DMS153 treated with DMSO at 0.1 percent for 48 hours (cell line): ENCODE results near the gene CADPS.

Source experiments
- DNase-seq: peaks from one replicate; lab custom pipeline; 2025; ENCODE audit not compliant: unreplicated experiment; lab: John Stamatoyannopoulos, UW

Gene CADPS

GRCh38 chr3:62562596-62562995, 312.6 kb downstream of the CADPS start:
- no peak for DNase-seq

GRCh38 chr3:62562017-62562416, 313.2 kb downstream of the CADPS start:
- DNase-seq, result no peak

- DNase-seq, result no peak
Observed at GRCh38 chr3:62559831-62560445, 315.3 kb downstream of the CADPS start.

- no peak for DNase-seq
Observed at GRCh38 chr3:62558549-62559112, 316.6 kb downstream of the CADPS start.

GRCh38 chr3:62557983-62558382, 317.2 kb downstream of the CADPS start:
- DNase-seq, result no peak

- no peak for DNase-seq
Observed at GRCh38 chr3:62557450-62557849, 317.8 kb downstream of the CADPS start.

- no peak for DNase-seq
Observed at GRCh38 chr3:62556121-62556815, 318.9 kb downstream of the CADPS start.

GRCh38 chr3:62554264-62554799, 320.9 kb downstream of the CADPS start:
- no peak for DNase-seq

GRCh38 chr3:62553811-62554210, 321.4 kb downstream of the CADPS start:
- no peak for DNase-seq

- DNase-seq, result no peak
Observed at GRCh38 chr3:62551556-62551955, 323.7 kb downstream of the CADPS start.

GRCh38 chr3:62550439-62550838, 324.8 kb downstream of the CADPS start:
- no peak for DNase-seq

GRCh38 chr3:62548528-62549205, 326.5 kb downstream of the CADPS start:
- no peak for DNase-seq

- DNase-seq, result no peak
Observed at GRCh38 chr3:62546266-62546665, 328.9 kb downstream of the CADPS start.

- DNase-seq, result no peak
Observed at GRCh38 chr3:62542185-62542584, 333.0 kb downstream of the CADPS start.

GRCh38 chr3:62539762-62540161, 335.5 kb downstream of the CADPS start:
- DNase-seq, result no peak

- DNase-seq, result no peak
Observed at GRCh38 chr3:62538691-62539356, 336.4 kb downstream of the CADPS start.

- no peak for DNase-seq
Observed at GRCh38 chr3:62534326-62534725, 340.9 kb downstream of the CADPS start.

GRCh38 chr3:62532796-62533195, 342.4 kb downstream of the CADPS start:
- DNase-seq, result no peak

- no peak for DNase-seq
Observed at GRCh38 chr3:62531981-62532380, 343.2 kb downstream of the CADPS start.

- no peak for DNase-seq
Observed at GRCh38 chr3:62531493-62531892, 343.7 kb downstream of the CADPS start.

- no peak for DNase-seq
Observed at GRCh38 chr3:62529230-62529629, 346.0 kb downstream of the CADPS start.
